ENCODE data around the gene PEX11G.

DNA sequence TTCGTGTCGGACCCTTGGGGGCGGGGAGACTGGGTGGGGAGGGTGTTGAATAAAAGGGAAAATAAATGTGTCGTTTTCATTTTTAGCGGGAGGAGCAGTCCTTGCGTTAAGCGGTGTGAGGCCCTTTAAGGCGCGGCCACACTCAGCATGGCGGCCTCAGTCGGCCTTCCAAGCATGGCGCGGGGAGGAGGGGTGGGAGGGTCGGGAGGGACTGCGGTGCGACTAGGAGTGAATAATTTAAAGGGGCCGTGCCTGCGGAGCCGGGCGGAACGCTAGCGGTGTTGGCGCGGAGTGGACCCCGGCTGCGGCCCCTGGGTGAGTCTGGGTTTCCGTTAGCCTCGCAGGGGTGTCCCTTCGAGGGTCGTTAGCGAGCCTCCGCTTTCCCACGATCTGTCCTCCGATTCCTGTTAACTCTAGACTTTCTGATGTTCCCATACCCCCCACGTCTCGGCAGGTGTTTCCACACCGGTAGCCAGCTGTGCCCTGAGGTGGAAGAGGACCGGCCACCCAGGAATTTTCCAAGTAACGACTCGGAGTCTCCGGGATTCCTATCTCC, 45.2 kb upstream of the PEX11G start:
- no peak for TF ChIP-seq POLR2A (conservative IDR thresholded peaks at IDR 0.05)
- no peak for TF ChIP-seq NR2C2 (CRISPR knock-in tag; IDR thresholded peaks at IDR 0.05)
- peak; percentile 74 for TF ChIP-seq NR2C2 (tag; IDR thresholded peaks at IDR 0.05)
- TF ChIP-seq TAF15 (IDR thresholded peaks at IDR 0.05; ENCODE audit: low read depth, low read length), result no peak
- TF ChIP-seq CBX3 (IDR thresholded peaks at IDR 0.05; ENCODE audit: borderline replicate concordance in 1 of 2, low read length in 2 of 2), result no peak
- no peak for TF ChIP-seq CTCF (IDR thresholded peaks at IDR 0.05 in 2 of 3, conservative IDR thresholded peaks at IDR 0.05 in 1 of 3; ENCODE audit: insufficient read depth in 2 of 3, low read depth in 1 of 3, low read length in 3 of 3)
- no peak for TF ChIP-seq ESRRB (CRISPR knock-in tag; IDR thresholded peaks at IDR 0.05; ENCODE audit: borderline replicate concordance)
- no peak for TF ChIP-seq ZNF274 (IDR thresholded peaks at IDR 0.05; ENCODE audit: borderline replicate concordance, low read depth, low read length)
- TF ChIP-seq EZH2 (IDR thresholded peaks at IDR 0.05; ENCODE audit: borderline replicate concordance, low read depth, low read length), result no peak
- 0 out of 2 replicates have a peak, but pooled peaks have one; percentile 8 for TF ChIP-seq JUND (IDR thresholded peaks at IDR 0.05; ENCODE audit: borderline replicate concordance, low read depth, low read length)
- no peak for TF ChIP-seq JUND (tag; IDR thresholded peaks at IDR 0.05; ENCODE audit: borderline replicate concordance, low read depth, low read length)
- TF ChIP-seq STAT5B (CRISPR knock-in tag; IDR thresholded peaks at IDR 0.05), result no peak
- TF ChIP-seq ZNF263 (CRISPR knock-in tag; IDR thresholded peaks at IDR 0.05; ENCODE audit: borderline replicate concordance), result peak; percentile 89
- no peak for TF ChIP-seq ATF3 (IDR thresholded peaks at IDR 0.05)
- TF ChIP-seq ATF3 (CRISPR knock-in tag; conservative IDR thresholded peaks at IDR 0.05), result no peak

Measured in K562 (cell line).